K562 (cell line): ENCODE results near the gene HGS. TPM values are rescaled to one million over a fixed set of nuclear protein-coding genes. Genes with fewer than 3 reads are reported as not detected.

Source experiments
- BDP1 ChIP-seq: IDR thresholded peaks from 3 replicates; pipeline ENCODE4 v1.6.1; 2011; ENCODE audit not compliant: insufficient read length, insufficient read depth
- CREB3L1 ChIP-seq: fragments of 450-650 bp; IDR thresholded peaks from 2 replicates; pipeline ENCODE4 v1.6.1; 2014; ENCODE audit warnings: low read depth, mild to moderate bottlenecking, moderate library complexity, borderline replicate concordance
- CXXC5 ChIP-seq: fragments of 250-450 bp; sonication (Bioruptor Pico); IDR thresholded peaks from 2 replicates; pipeline ENCODE4 v1.8.0; 2022; ENCODE audit warnings: inconsistent platforms, mild to moderate bottlenecking, moderate library complexity
- E2F5 ChIP-seq: sonication (generic); formaldehyde crosslinking; IDR thresholded peaks from 2 replicates; pipeline ENCODE4 v1.8.0; 2022; ENCODE audit warnings: mild to moderate bottlenecking, missing genetic modification reagents
- JUN ChIP-seq, 2 experiments: sonication (generic) in 1 of 2; formaldehyde crosslinking in 1 of 2; IDR thresholded peaks; 2 replicates each; pipeline versions ENCODE4 v1.6.1 to v1.8.0; 2012 to 2022; ENCODE audit warnings: borderline replicate concordance in 2 of 2, mild to moderate bottlenecking in 2 of 2, improper control_type of control experiment in 1 of 2, low read depth in 1 of 2, low read length in 1 of 2, missing genetic modification reagents in 1 of 2
- NEUROD1 ChIP-seq: fragments of 150-350 bp; IDR thresholded peaks from 2 replicates; pipeline ENCODE4 v1.6.1; 2014; ENCODE audit warnings: borderline replicate concordance, low read length, low read depth; ENCODE audit not compliant: partially characterized antibody
- PHF21A ChIP-seq: fragments of 450-650 bp; IDR thresholded peaks from 2 replicates; pipeline ENCODE4 v1.6.1; 2017; ENCODE audit warnings: low read depth, borderline replicate concordance
- POLR2H ChIP-seq: IDR thresholded peaks from 2 replicates; pipeline ENCODE4 v1.6.1; 2016; ENCODE audit warnings: missing genetic modification characterization, low read depth, mild to moderate bottlenecking, control low read depth, missing compliant biosample characterization, moderate library complexity
- SIN3A ChIP-seq, 2 experiments: fragments of 150-350 bp in 1 of 2; IDR thresholded peaks; 2 replicates each; pipeline ENCODE4 v1.6.1; 2011 to 2016; ENCODE audit warnings: borderline replicate concordance in 2 of 2, low read depth in 2 of 2, low read length in 2 of 2, mild to moderate bottlenecking in 2 of 2, moderate library complexity in 2 of 2; ENCODE audit not compliant: control insufficient read depth in 1 of 2
- SUPT5H ChIP-seq: fragments of 450-650 bp; IDR thresholded peaks from 2 replicates; pipeline ENCODE4 v1.6.1; 2016
- TAF15 ChIP-seq: fragments of 200-400 bp; formaldehyde crosslinking; IDR thresholded peaks from 2 replicates; pipeline ENCODE4 v1.6.1; 2017; ENCODE audit warnings: mild to moderate bottlenecking, low read depth, low read length, moderate library complexity
- TBL1XR1 ChIP-seq, 2 experiments: IDR thresholded peaks; 2 replicates each; pipeline ENCODE4 v1.6.1; 2012; ENCODE audit warnings: improper control_type of control experiment in 2 of 2, low read length in 2 of 2, mild to moderate bottlenecking in 1 of 2
- TOE1 ChIP-seq, 2 experiments: fragments of 450-650 bp in 1 of 2; sonication (generic) in 1 of 2; formaldehyde crosslinking in 1 of 2; IDR thresholded peaks; 2 replicates each; pipeline versions ENCODE4 v1.7.1 to v1.8.0; 2016 to 2022; ENCODE audit warnings: borderline replicate concordance in 2 of 2, mild to moderate bottlenecking in 2 of 2, antibody characterized with exemption in 1 of 2, inconsistent platforms in 1 of 2, low read depth in 1 of 2, missing genetic modification reagents in 1 of 2, moderate library complexity in 1 of 2
- ZNF507 ChIP-seq: conservative IDR thresholded peaks from 2 replicates; pipeline ENCODE4 v1.6.1; 2017; ENCODE audit warnings: missing genetic modification characterization, missing compliant biosample characterization
- polyA plus RNA-seq, 8 experiments: library from polyadenylated mRNA; depleted of rRNA in 4 of 8; stranded (reverse) in 5 of 8; unstranded in 3 of 8; fragments of >200 nt; fragmentation: Nextera tagmentation in 2 of 8; fragmentation: Illumina TruSeq in 1 of 8; extraction: Ambion mirVana in 2 of 8; extraction: Trizol in 1 of 8; gene quantifications; 2 replicates each; pipeline versions ENCODE4 v1.2.1 to v1.2.3, GENCODE V29; 2011 to 2014; ENCODE audit warnings: inconsistent platforms in 1 of 8, missing spikeins in 1 of 8
- total RNA-seq, 7 experiments: library from RNA; depleted of rRNA in 6 of 7; stranded (reverse); fragments of >200 nt in 6 of 7; fragmentation: Illumina TruSeq in 2 of 7; extraction: Trizol in 2 of 7; gene quantifications; 2 replicates each; pipeline versions ENCODE4 v1.2.1 to v1.2.3, GENCODE V29; 2011 to 2021; ENCODE audit warnings: low replicate concordance in 1 of 7
- TF ChIP-seq, protein P1 (sequence below): sonication (generic); formaldehyde crosslinking; IDR thresholded peaks from 2 replicates; pipeline ENCODE4 v1.9.0; 2022; ENCODE audit warnings: mild to moderate bottlenecking, missing genetic modification reagents
- TF ChIP-seq, protein P2 (sequence below): fragments of 450-650 bp; formaldehyde crosslinking; IDR thresholded peaks from 2 replicates; pipeline ENCODE4 v1.4.0; 2020; ENCODE audit warnings: mild to moderate bottlenecking, moderate library complexity
- TF ChIP-seq, protein P3 (sequence below), 2 experiments: fragments of 450-650 bp in 1 of 2; IDR thresholded peaks; 2 replicates each; pipeline ENCODE4 v1.6.1; 2011 to 2017; ENCODE audit warnings: low read depth in 2 of 2, antibody characterized with exemption in 1 of 2, borderline replicate concordance in 1 of 2, low read length in 1 of 2, mild to moderate bottlenecking in 1 of 2, mixed read lengths in 1 of 2; ENCODE audit not compliant: control insufficient read depth in 1 of 2

The HGS gene
- total and polyA plus RNA-seq, 9 of the 15 experiments (the other 6 are each of a cell fraction or from before 2014, with no cell fraction given) = 3.9 to 176 (median 77.1) TPM

DNA sequence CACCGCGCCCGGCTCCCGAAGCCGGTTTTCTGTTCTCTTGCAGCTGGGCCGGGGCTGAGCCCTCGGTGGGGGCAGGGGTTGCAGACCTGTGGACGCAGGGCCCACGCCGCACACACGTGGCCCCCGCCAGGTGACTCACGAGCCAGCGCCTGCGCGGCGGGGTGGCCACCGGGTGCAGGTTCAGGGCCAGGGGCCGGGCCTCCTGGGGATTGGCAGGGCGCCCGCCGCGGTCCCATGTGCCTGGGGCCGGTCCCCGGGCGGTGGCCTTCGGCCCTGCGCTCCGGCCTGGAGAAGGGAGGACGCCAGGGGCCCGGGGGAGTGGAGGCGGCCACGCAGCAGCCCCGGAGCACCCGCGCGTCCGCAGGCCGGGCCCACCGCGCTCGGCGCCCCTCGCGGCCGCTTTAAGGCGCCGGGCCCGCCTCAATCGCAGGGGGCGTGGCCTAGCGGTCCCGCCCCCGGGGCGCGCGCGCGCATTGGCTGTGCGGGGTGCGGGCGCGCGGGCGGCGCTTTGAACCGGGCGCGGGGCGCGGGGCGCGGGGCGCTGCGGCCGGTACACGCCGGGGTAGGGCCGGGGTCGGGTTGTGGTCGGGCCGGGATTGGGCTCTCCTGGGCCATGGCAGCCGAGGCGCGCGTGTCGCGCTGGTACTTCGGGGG lies 28.1 kb downstream of the HGS start, which contains the start of gene SLC25A10 (continued):
- TF ChIP-seq JUN (IDR thresholded peaks at IDR 0.05; ENCODE audit: borderline replicate concordance, low read depth, low read length) = peak; percentile 67
- 0 out of 2 replicates have a peak, but pooled peaks have one; percentile 63 for TF ChIP-seq JUN (CRISPR knock-in tag; IDR thresholded peaks at IDR 0.05; ENCODE audit: borderline replicate concordance)
- TF ChIP-seq SUPT5H = 0 out of 2 replicates have a peak, but pooled peaks have one; percentile 28
- TF ChIP-seq TAF15 = no peak
- no peak for TF ChIP-seq E2F5 (CRISPR knock-in tag)
- TF ChIP-seq CXXC5 (CRISPR knock-in tag) = peak; percentile 91
- peak; percentile 2; the same call in 1 of the 2 replicates for TF ChIP-seq TOE1 (IDR thresholded peaks at IDR 0.05; ENCODE audit: borderline replicate concordance)
- no peak for TF ChIP-seq TOE1 (CRISPR knock-in tag; IDR thresholded peaks at IDR 0.05; ENCODE audit: borderline replicate concordance, low read depth)
- peak; percentile 55 for TF ChIP-seq NEUROD1
- TF ChIP-seq SIN3A (IDR thresholded peaks at IDR 0.05; ENCODE audit: borderline replicate concordance in 2 of 2, control insufficient read depth in 1 of 2, low read depth in 2 of 2, low read length in 2 of 2) = peak in 1 of 2 experiments; percentile 73; a peak in 2 of 4 replicates
- no peak for TF ChIP-seq ZNF507 (tag)
- peak; percentile 66; the same call in 1 of the 2 replicates for TF ChIP-seq CREB3L1
- TF ChIP-seq, protein P1, sequence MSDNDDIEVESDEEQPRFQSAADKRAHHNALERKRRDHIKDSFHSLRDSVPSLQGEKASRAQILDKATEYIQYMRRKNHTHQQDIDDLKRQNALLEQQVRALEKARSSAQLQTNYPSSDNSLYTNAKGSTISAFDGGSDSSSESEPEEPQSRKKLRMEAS (CRISPR knock-in tag) = peak; percentile 98
- TF ChIP-seq, protein P2, sequence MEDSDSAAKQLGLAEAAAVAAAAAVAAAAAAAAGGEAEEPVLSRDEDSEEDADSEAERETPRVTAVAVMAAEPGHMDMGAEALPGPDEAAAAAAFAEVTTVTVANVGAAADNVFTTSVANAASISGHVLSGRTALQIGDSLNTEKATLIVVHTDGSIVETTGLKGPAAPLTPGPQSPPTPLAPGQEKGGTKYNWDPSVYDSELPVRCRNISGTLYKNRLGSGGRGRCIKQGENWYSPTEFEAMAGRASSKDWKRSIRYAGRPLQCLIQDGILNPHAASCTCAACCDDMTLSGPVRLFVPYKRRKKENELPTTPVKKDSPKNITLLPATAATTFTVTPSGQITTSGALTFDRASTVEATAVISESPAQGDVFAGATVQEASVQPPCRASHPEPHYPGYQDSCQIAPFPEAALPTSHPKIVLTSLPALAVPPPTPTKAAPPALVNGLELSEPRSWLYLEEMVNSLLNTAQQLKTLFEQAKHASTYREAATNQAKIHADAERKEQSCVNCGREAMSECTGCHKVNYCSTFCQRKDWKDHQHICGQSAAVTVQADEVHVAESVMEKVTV (CRISPR knock-in tag) = no peak
- no peak for TF ChIP-seq POLR2H (tag)
- TF ChIP-seq TBL1XR1 (IDR thresholded peaks at IDR 0.05; ENCODE audit: low read length in 2 of 2) = peak in 1 of 2 experiments; percentile 23; a peak in 1 of 4 replicates
- TF ChIP-seq PHF21A = no peak
- no peak for TF ChIP-seq BDP1
- TF ChIP-seq, protein P3, sequence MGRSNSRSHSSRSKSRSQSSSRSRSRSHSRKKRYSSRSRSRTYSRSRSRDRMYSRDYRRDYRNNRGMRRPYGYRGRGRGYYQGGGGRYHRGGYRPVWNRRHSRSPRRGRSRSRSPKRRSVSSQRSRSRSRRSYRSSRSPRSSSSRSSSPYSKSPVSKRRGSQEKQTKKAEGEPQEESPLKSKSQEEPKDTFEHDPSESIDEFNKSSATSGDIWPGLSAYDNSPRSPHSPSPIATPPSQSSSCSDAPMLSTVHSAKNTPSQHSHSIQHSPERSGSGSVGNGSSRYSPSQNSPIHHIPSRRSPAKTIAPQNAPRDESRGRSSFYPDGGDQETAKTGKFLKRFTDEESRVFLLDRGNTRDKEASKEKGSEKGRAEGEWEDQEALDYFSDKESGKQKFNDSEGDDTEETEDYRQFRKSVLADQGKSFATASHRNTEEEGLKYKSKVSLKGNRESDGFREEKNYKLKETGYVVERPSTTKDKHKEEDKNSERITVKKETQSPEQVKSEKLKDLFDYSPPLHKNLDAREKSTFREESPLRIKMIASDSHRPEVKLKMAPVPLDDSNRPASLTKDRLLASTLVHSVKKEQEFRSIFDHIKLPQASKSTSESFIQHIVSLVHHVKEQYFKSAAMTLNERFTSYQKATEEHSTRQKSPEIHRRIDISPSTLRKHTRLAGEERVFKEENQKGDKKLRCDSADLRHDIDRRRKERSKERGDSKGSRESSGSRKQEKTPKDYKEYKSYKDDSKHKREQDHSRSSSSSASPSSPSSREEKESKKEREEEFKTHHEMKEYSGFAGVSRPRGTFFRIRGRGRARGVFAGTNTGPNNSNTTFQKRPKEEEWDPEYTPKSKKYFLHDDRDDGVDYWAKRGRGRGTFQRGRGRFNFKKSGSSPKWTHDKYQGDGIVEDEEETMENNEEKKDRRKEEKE (IDR thresholded peaks at IDR 0.05; ENCODE audit: borderline replicate concordance in 1 of 2, control insufficient read depth in 1 of 2, low read depth in 2 of 2, low read length in 1 of 2) = no peak
